Renal pelvis (tissue), 4 donors: ENCODE results near the gene FAU. TPM values are rescaled to one million over a fixed set of nuclear protein-coding genes. Genes with fewer than 3 reads are reported as not detected.
"Not testable (repeated sequence)": the region's sequence is repeated elsewhere in the genome, so short reads cannot be mapped to it uniquely, and the experiment has no call there.

ENCODE experiments used
- DNase-seq: peaks from one replicate; pipeline ENCODE4 v3.0.0-alpha.2; 2013
- polyA plus RNA-seq, 3 donors: library from polyadenylated mRNA; unstranded; fragments of 120-200 nt; gene quantifications; one replicate each; pipeline ENCODE4 v1.2.1, GENCODE V29; 2013; ENCODE audit not compliant: insufficient read length in 3 of 3

The FAU gene
- polyA plus RNA-seq, 3 donors, result 706 to 910 (median 772) TPM

GRCh38 chr11:65128182-65129145 lies 6.5 kb upstream of the FAU start:
- DNase-seq, result no peak

DNA sequence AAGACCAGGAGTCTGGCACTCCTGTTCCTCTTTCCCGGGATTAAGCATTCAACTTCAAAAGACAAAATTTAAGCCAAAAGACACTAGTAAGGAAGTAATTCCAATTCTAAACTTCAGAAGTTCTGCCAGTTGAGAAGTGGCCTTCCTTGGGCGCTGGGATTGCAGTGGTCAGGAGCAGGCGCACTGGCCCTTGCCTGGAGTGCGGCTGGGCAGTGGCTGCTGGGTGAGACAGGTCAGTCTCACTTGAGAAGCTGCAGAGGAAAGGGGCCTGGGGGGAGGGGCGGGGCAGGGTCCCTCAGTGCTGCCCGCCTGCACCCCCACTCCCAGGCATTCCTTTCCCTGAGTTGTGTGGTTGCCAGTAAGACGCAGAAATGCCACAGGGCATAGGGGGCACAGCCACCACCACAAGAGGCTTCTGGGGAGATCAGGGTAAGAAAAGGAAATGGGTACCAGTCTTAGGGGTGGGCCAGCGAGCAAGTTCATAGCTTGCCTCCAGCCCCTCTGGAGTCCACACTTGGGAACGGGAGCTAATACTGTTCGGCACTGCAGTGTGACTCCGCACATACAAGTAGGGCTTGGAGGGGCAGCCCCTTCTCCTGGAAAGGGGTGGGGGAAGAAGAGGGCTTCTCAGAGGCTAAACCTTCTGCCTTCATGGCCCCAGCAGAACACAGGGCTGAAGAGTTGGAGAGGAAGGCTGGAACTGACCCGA lies 5.7 kb upstream of the FAU start:
- DNase-seq, result no peak

GRCh38 chr11:65126624-65127274 lies 4.8 kb upstream of the FAU start:
- DNase-seq, result no peak

DNA sequence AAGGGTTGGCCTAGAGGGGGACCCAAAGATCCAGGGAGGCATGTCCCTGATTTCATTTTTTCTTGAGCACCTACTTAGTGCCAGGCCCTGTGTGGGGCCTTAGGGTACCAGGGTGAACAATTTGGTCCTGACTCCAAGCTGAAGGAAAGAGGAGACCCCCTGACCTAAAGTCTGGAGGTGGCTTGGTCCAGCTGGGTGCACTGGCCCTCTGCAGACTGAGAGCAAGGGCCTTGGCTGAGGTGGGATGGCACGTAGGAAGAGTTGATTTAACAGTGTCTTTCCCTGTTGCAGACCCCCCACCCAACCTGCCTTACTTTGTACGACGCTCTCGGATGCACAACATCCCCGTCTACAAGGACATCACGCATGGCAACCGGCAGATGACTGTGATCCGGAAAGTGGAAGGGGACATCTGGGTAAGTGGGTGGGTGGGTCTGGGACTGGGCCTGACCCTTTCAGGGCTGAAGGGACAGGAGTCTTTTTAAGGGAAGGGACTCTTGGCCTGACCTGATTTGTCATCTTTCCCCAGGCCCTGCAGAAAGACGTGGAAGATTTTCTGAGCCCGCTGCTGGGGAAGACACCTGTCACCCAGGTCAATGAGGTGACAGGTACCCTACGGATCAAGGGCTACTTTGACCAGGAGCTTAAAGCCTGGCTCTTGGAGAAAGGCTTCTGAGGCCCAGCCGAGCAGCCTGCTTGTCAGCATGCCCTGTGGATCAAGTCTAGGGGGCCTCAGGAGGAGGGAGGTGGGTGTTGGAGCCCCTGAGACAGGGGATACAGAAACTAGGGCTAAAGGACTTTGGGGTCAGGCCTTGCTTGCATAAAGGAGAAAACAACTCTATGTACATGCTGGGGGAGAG lies 3.5 kb upstream of the FAU start:
- DNase-seq, result no peak

DNA sequence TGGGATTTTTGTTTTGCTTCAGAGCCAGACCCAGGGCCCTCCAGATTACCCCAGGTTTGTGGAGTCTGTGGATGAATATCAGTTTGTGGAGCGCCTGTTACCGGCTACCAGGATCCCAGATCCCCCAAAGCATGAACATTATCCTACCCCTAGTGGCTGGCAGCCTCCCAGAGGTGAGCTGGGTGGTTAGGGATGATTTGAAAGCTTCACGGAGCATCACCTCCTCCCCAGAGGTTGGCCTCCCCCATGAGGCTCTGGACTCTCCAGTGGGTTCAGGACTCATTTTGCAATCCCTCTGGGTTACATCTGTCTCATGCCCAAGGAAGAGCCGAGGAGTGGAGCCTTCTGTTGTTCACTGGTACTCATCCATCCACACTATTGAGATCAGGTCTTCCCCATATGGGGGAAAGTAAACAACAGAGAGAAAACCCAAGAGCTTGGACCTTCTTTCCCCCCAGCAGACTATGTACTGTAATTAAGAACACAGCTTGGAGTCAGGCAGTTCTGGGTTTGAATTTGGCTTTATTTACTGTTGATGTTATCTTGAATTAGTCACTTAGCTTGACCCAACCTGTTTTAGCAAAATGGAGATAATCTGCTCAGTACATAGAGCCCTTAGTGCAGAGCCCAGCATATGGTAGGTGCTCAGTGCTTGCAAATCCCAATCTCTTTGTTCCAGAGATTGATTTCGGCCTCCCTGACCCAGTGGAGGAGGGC lies 2.7 kb upstream of the FAU start:
- no peak for DNase-seq

DNA sequence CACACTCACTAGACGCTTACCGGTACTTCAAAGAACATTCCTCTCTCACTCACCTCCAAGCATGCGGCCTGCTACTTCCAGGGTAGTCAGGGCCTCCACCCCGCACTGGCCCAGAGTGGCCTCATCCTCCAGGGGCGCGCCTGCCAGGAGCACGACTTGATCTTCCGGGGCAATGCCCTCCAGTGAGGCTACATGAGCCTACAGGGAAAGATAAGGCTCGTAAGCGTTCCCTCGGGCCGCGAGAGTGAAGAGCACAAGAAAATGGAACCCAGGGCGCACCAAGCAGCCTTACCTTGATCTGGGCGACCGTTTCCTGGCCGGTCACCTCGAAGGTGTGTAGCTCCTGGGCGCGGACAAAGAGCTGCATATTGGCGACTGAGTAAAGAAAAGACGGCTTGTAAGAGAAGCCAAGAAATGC lies 478 bp downstream of the FAU start:
- no peak for DNase-seq

DNA sequence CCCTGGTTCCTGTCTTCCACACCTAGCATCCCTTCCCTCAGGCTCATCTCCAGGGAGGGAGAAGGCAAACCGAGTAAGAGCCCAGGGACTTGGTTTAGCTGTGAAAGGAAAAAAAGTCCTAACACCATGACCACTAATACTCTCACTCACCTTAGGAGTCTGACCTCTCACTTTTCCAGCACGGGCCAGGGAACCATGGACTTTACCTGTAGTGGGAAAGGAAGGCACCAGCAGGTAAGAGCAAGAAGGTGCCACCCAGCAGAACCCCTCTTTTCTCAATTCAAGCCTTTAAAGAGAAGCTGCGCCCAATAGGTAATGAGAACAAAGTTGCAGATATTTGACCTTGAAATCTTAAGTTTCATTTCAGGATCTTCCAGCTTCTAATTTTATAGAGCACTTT lies 1.1 kb downstream of the FAU start:
- no peak for DNase-seq

DNA sequence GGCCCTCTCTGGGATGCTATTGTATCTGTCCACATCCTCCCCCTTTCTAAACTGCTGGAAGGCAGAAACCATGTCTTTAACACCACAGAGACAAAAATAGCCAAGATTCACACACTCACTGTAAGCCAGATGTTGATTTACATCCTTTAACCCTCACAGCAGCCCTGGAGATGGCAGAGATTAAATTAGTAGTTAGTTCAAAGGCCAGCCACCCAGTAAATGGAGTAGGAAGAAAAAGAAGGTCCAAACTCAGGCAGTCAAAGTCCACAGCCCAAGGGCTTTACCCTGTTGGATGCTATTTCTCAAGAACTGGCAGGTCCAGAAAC lies 2.3 kb downstream of the FAU start:
- DNase-seq, result no peak

- DNase-seq, result not testable (repeated sequence)
Observed at GRCh38 chr11:65118891-65119669, 2.9 kb downstream of the FAU start.

GRCh38 chr11:65118097-65118837 lies 3.7 kb downstream of the FAU start:
- no peak for DNase-seq

GRCh38 chr11:65117206-65118096 lies 4.5 kb downstream of the FAU start, which contains the start of gene ZNHIT2:
TSS of gene ZNHIT2 (minus strand) at chr11:65117701. CDS start at chr11:65117653, 48 bp downstream.
- DNase-seq, result peak; percentile 99

- DNase-seq, result no peak
Observed at GRCh38 chr11:65116370-65117205, 5.3 kb downstream of the FAU start.

GRCh38 chr11:65115361-65116082 lies 6.4 kb downstream of the FAU start:
- no peak for DNase-seq

DNA sequence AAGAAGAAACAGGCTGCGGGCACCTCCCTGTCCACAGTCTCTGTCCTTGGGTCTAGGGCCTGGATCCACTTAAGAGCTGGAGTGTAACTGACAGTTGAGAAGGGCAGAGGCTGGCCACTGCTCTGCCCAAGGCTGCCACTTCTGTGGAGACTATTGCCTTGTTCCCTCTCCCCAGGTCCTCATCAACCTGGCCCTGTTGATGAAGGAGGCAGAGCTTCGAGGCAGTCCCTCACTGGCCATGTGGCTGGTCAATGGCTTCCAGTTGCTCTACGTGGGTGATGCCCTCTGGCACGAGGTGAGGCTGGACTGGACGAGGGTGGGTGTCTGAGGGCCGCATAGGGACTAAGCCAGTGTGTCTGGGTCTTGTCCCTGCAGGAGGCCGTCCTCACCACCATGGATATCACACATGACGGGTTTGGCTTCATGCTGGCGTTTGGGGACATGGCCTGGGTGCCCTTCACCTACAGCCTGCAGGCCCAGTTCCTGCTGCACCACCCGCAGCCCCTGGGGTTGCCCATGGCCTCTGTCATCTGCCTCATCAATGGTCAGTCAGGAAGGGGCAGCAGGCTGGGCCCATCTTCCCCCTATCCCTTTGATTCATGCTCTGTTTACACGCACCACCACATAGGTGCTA lies 7.3 kb downstream of the FAU start:
- DNase-seq, result no peak

DNA sequence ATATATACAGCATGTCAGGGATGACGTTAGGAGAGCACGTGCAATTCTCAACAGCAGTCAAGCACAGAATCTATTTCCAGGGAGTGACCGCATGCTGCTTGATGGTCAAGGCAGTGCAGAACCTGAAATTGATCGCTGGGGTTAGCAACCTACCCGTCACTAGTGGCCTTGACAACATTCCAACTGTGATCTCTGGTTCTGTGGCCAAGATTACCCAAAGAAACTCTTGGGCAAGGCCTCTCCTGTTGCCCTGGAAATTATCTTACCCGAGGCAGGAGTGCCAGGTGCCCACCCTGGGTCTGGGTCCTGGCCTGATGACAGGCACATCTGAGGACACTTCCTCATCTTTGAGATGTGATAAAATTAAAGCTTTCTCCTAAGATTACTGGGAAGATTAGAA lies 8.1 kb downstream of the FAU start:
- DNase-seq, result no peak

DNA sequence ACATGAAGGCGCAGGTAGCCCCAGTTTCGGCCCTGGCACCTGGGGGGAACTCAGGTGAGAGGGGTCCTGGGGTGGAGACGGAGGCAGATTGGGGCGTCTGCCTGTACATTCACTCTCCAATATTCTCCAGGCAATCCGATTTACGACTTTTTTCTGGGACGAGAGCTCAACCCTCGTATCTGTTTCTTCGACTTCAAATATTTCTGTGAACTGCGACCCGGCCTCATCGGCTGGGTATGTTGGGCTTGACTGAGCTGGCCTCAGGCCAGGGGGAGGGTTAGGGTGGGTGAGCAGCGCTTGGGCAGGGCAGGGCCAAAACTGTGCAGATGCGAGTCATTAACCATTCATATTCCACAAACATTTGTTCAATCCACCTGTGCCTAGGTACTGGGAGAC lies 8.6 kb downstream of the FAU start:
- no peak for DNase-seq
